HG02973 (cell line): ENCODE results near the gene RCOR1.
A peak's percentile ranks its signal among the peaks of the same experiment; 100 is the strongest.
"Not testable (repeated sequence)": the region's sequence is repeated elsewhere in the genome, so short reads cannot be mapped to it uniquely, and the experiment has no call there.

Experiments
- ATAC-seq: cut with Tn5 transposase; IDR thresholded peaks from one replicate; pipeline ENCODE4 v1.9.1; 2021; ENCODE audit warnings: moderate library complexity; ENCODE audit not compliant: unreplicated experiment

RCOR1 gene

GRCh38 chr14:102591944-102592762 lies at the start of gene RCOR1:
TSS of gene RCOR1 (plus strand) at chr14:102592649. CDS start at chr14:102592887, 238 bp downstream.
- peak; percentile 70 for ATAC-seq

- no peak for ATAC-seq
Measured at GRCh38 chr14:102544046-102544746, 48.3 kb upstream of the RCOR1 start.

- no peak for ATAC-seq
Measured at GRCh38 chr14:102544747-102545460, 47.5 kb upstream of the RCOR1 start.

GRCh38 chr14:102545461-102546265 lies 46.8 kb upstream of the RCOR1 start:
- no peak for ATAC-seq

GRCh38 chr14:102548616-102549240 lies 43.7 kb upstream of the RCOR1 start:
- no peak for ATAC-seq

- ATAC-seq, result not testable (repeated sequence)
Measured at GRCh38 chr14:102550927-102551401, 41.5 kb upstream of the RCOR1 start.

- ATAC-seq, result no peak
Measured at GRCh38 chr14:102551995-102552705, 40.3 kb upstream of the RCOR1 start.

- no peak for ATAC-seq
Measured at GRCh38 chr14:102554821-102555819, 37.3 kb upstream of the RCOR1 start.

GRCh38 chr14:102556098-102556677 lies 36.3 kb upstream of the RCOR1 start:
- no peak for ATAC-seq

GRCh38 chr14:102557434-102558226 lies 34.8 kb upstream of the RCOR1 start:
- no peak for ATAC-seq

- ATAC-seq, result no peak
Measured at GRCh38 chr14:102558556-102558955, 33.9 kb upstream of the RCOR1 start.

GRCh38 chr14:102560458-102561261 lies 31.8 kb upstream of the RCOR1 start:
- ATAC-seq, result no peak

- ATAC-seq, result peak; percentile 64
Measured at GRCh38 chr14:102565331-102565887, 27.0 kb upstream of the RCOR1 start.

- peak; percentile 20 for ATAC-seq
Measured at GRCh38 chr14:102565959-102566358, 26.5 kb upstream of the RCOR1 start.

- no peak for ATAC-seq
Measured at GRCh38 chr14:102568115-102568614, 24.3 kb upstream of the RCOR1 start.
